Suprapubic skin (tissue), 4 donors: Measurements from ENCODE around the gene THRB. TPM values are rescaled to one million over a fixed set of nuclear protein-coding genes. Genes with fewer than 3 reads are reported as not detected.

Experiments used
- DNase-seq, 2 donors: peaks; one replicate each; pipeline ENCODE4 v3.0.0-alpha.2; 2019; ENCODE audit warnings: low spot score in 2 of 2
- H3K27ac ChIP-seq: fragments of 200-600 bp; sonication (generic); one replicate; pipeline ENCODE4 v1.5.1; 2019
- H3K27me3 ChIP-seq: fragments of 200-600 bp; sonication (generic); one replicate; pipeline ENCODE4 v1.5.1; 2019
- H3K36me3 ChIP-seq: fragments of 200-600 bp; sonication (generic); one replicate; pipeline ENCODE4 v1.5.1; 2019
- H3K4me1 ChIP-seq: fragments of 200-600 bp; sonication (generic); one replicate; pipeline ENCODE4 v1.5.1; 2019
- H3K4me3 ChIP-seq: fragments of 200-600 bp; sonication (generic); one replicate; pipeline ENCODE4 v1.5.1; 2019; ENCODE audit warnings: mild to moderate bottlenecking
- H3K9me3 ChIP-seq: fragments of 200-600 bp; sonication (generic); one replicate; pipeline ENCODE4 v1.5.1; 2019
- CTCF ChIP-seq, 2 donors: fragments of 200-600 bp in 1 of 2; fragments of 450-650 bp in 1 of 2; sonication (generic) in 1 of 2; IDR thresholded peaks; one replicate each; pipeline ENCODE4 v1.5.1; 2016 to 2019; ENCODE audit warnings: antibody characterized with exemption in 2 of 2, mild to moderate bottlenecking in 1 of 2, moderate library complexity in 1 of 2
- EP300 ChIP-seq: sonication (generic); formaldehyde crosslinking; IDR thresholded peaks from one replicate; pipeline ENCODE4 v1.6.1; 2017; ENCODE audit warnings: antibody characterized with exemption
- POLR2A ChIP-seq, 2 donors: fragments of 450-650 bp; IDR thresholded peaks; one replicate each; pipeline ENCODE4 v1.6.1; 2017; ENCODE audit warnings: antibody characterized with exemption in 2 of 2, mild to moderate bottlenecking in 2 of 2, moderate library complexity in 2 of 2
- POLR2AphosphoS5 ChIP-seq, 3 donors: sonication (generic); formaldehyde crosslinking; IDR thresholded peaks; one replicate each; pipeline ENCODE4 v1.6.1; 2017; ENCODE audit warnings: antibody characterized with exemption in 3 of 3
- WGBS: methylation state at CpG from one replicate; pipeline ENCODE4 v1.1.5; 2018; 5-methylcytosine and 5-hydroxymethylcytosine counted together
- total RNA-seq, 4 donors: library from RNA; depleted of rRNA; stranded (reverse); fragments of >200 nt; gene quantifications; one replicate each; pipeline ENCODE4 v1.1.0, GENCODE V29; 2016

The THRB gene
- total RNA-seq, 4 donors from 2014 or later, result 16.6 to 32.9 (median 24.4) TPM

DNA sequence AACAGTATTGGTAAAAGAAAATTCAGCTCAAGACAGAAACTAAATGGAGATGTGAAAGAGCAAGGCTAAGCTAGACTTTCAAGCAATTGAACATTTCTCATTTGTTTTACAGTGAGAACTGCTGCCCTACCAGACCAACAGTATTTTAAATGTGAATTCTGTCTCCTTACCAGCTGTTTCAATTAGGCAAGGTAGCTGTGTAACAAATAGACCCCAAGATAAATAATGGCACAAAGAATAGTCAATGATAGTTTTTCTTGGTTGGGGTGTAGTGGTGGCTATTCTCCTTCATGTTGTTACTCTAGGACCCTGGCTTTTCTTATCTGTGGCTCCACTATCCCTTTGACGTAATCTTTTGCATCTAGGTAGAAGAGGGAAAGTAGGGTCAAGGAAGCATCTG, 30.4 kb upstream of the THRB start:
- H3K4me3 ChIP-seq, result no peak overlapping the region
- H3K9me3 ChIP-seq, result no peaks in the 10 kb centered on the region
- H3K36me3 ChIP-seq, result no peaks in the 10 kb centered on the region
- TF ChIP-seq POLR2A (IDR thresholded peaks at IDR 0.05) (no peak), EP300 (no peak), POLR2AphosphoS5 (IDR thresholded peaks at IDR 0.05) (no peak), CTCF (IDR thresholded peaks at IDR 0.05) (no peak)
- 97% methylated on average over 1 of the region's 1 CpG for WGBS
- no peak overlapping the region for H3K27ac ChIP-seq
- no peak for DNase-seq
- no peaks in the 10 kb centered on the region for H3K27me3 ChIP-seq
- H3K4me1 ChIP-seq, result peaks cover 13% of the 10 kb centered on the region

- no peak overlapping the region for H3K4me3 ChIP-seq
- H3K27me3 ChIP-seq, result no peaks in the 10 kb centered on the region
- H3K36me3 ChIP-seq, result no peaks in the 10 kb centered on the region
- TF ChIP-seq CTCF (IDR thresholded peaks at IDR 0.05), result no peak
- peaks cover 17% of the 10 kb centered on the region for H3K4me1 ChIP-seq
- no peak overlapping the region for H3K27ac ChIP-seq
- no peaks in the 10 kb centered on the region for H3K9me3 ChIP-seq
- whole genome bisulfite sequencing, result 67% methylated on average over 3 of the region's 3 CpGs
- DNase-seq, result no peak
These were observed 29.5 kb upstream of the THRB start for GRCh38 chr3:24523988-24524727.

- H3K27ac ChIP-seq, result no peak overlapping the region
- DNase-seq, result no peak
- peaks cover 17% of the 10 kb centered on the region for H3K4me1 ChIP-seq
- H3K9me3 ChIP-seq, result no peaks in the 10 kb centered on the region
- 93% methylated on average over 2 of the region's 2 CpGs for WGBS
- no peaks in the 10 kb centered on the region for H3K27me3 ChIP-seq
- no peak for TF ChIP-seq EP300
- no peak for TF ChIP-seq CTCF (IDR thresholded peaks at IDR 0.05)
- no peak for TF ChIP-seq POLR2A (IDR thresholded peaks at IDR 0.05)
- H3K36me3 ChIP-seq, result no peaks in the 10 kb centered on the region
- H3K4me3 ChIP-seq, result no peak overlapping the region
These were observed 28.6 kb upstream of the THRB start for GRCh38 chr3:24523215-24523614.

GRCh38 chr3:24522146-24522579, 27.5 kb upstream of the THRB start:
- DNase-seq, result peak; percentile 69 to 81
- H3K4me3 ChIP-seq, result peak overlapping the region; percentile 81
- 38% methylated on average over 12 of the region's 16 CpGs for WGBS
- no peaks in the 10 kb centered on the region for H3K36me3 ChIP-seq
- H3K4me1 ChIP-seq, result peaks cover 17% of the 10 kb centered on the region
- H3K9me3 ChIP-seq, result no peaks in the 10 kb centered on the region
- TF ChIP-seq EP300, result no peak
- no peak for TF ChIP-seq POLR2AphosphoS5 (IDR thresholded peaks at IDR 0.05)
- TF ChIP-seq CTCF (IDR thresholded peaks at IDR 0.05), result no peak
- no peak for TF ChIP-seq POLR2A (IDR thresholded peaks at IDR 0.05)
- no peaks in the 10 kb centered on the region for H3K27me3 ChIP-seq
- peak overlapping the region; percentile 87 for H3K27ac ChIP-seq

DNA sequence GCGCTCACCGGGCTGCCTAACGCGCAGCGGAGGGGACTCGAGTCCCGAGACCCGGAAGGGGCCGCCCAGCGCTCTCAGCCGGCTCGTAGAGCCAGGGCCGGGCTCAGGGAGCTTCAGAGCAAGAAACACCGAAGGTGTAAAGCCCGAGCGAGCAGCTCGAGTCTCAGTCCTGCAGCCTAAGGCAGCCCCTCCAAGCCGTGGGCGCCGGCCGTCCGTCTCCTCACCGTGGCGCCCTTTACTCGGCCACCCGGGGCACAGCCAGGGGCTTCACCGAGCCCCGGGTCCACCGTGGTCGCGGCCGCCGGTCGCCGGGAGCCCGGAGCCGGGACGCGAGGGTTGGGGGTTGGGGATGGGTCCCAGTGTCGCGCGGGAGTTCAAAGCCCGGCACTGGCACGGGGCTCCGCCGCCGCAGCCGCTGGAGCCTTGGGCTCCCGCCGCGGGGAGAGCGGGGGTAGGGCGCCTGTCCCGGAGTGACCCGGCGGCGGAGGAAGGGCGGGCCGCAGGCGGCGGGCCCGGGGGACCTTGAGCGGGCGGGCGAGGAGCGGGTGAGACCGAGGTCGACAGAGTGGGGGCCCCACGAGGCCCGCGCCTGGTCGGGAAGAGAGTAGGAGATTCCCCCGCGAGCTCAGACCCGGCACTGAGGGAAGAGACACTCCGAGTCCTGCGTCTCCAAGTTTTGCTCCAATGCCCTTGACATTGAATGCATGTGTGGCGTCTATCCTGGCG, 26.9 kb upstream of the THRB start:
- peak overlapping the region; percentile 81 for H3K4me3 ChIP-seq
- peak overlapping the region; percentile 87 for H3K27ac ChIP-seq
- H3K4me1 ChIP-seq, result peaks cover 17% of the 10 kb centered on the region
- H3K27me3 ChIP-seq, result no peaks in the 10 kb centered on the region
- TF ChIP-seq CTCF (IDR thresholded peaks at IDR 0.05) (no peak), EP300 (no peak), POLR2A (IDR thresholded peaks at IDR 0.05) (no peak), POLR2AphosphoS5 (IDR thresholded peaks at IDR 0.05) (no peak)
- no peaks in the 10 kb centered on the region for H3K36me3 ChIP-seq
- 4% methylated on average over 10 of the region's 79 CpGs for WGBS
- no peaks in the 10 kb centered on the region for H3K9me3 ChIP-seq
- DNase-seq, result peak; percentile 73 to 81
